Astrocyte (in vitro differentiated cells and primary cell): ENCODE results near the gene LRRTM4. TPM values are rescaled to one million over a fixed set of nuclear protein-coding genes. Genes with fewer than 3 reads are reported as not detected.
"Not testable (repeated sequence)": the region's sequence is repeated elsewhere in the genome, so short reads cannot be mapped to it uniquely, and the experiment has no call there.

Experiments
- DNase-seq: peaks from one replicate; pipeline ENCODE4 v3.0.0-alpha.2; 2010; ENCODE audit warnings: low read depth
- FAIRE-seq: peaks from 2 replicates; lab custom pipeline; 2011; peaks lifted over from hg19 to GRCh38; lab: Jason Lieb, UNC
- H2AFZ ChIP-seq: 2 replicates; pipeline ENCODE4 v1.6.0; 2012; ENCODE audit warnings: low read depth, low read length, inconsistent platforms
- H3K27ac ChIP-seq: 2 replicates; pipeline ENCODE4 v1.5.1; 2011; ENCODE audit warnings: low read depth, low read length, inconsistent platforms
- H3K27me3 ChIP-seq: 2 replicates; pipeline ENCODE4 v1.6.0; 2011; ENCODE audit warnings: low read length, inconsistent platforms; ENCODE audit not compliant: insufficient read depth
- H3K36me3 ChIP-seq: 2 replicates; pipeline ENCODE4 v1.5.1; 2011; ENCODE audit warnings: low read length, inconsistent platforms; ENCODE audit not compliant: insufficient read depth
- H3K4me1 ChIP-seq: 2 replicates; pipeline ENCODE4 v1.5.1; 2011; ENCODE audit warnings: low read length, inconsistent platforms; ENCODE audit not compliant: insufficient read depth
- H3K4me2 ChIP-seq: 2 replicates; pipeline ENCODE4 v1.6.0; 2012; ENCODE audit warnings: low read length, inconsistent platforms
- H3K4me3 ChIP-seq: 2 replicates; pipeline ENCODE4 v1.5.1; 2011; ENCODE audit warnings: low read depth, mild to moderate bottlenecking, low read length, inconsistent platforms; ENCODE audit not compliant: insufficient read depth
- H3K79me2 ChIP-seq: 2 replicates; pipeline ENCODE4 v1.6.0; 2012; ENCODE audit warnings: mild to moderate bottlenecking, low read length, inconsistent platforms; ENCODE audit not compliant: insufficient read depth
- H3K9ac ChIP-seq: 2 replicates; pipeline ENCODE4 v1.6.0; 2012; ENCODE audit warnings: mild to moderate bottlenecking, low read length, inconsistent platforms
- H3K9me3 ChIP-seq: 2 replicates; pipeline ENCODE4 v1.5.1; 2012; ENCODE audit warnings: low read depth, mild to moderate bottlenecking, low read length, inconsistent platforms; ENCODE audit not compliant: insufficient read depth
- H4K20me1 ChIP-seq: 2 replicates; pipeline ENCODE4 v1.6.0; 2012; ENCODE audit warnings: low read length, inconsistent platforms; ENCODE audit not compliant: insufficient read depth
- H3K27ac Mint-ChIP-seq: one replicate; pipeline ENCODE4 v1.8.0; 2021; ENCODE audit warnings: mild to moderate bottlenecking, mixed read lengths; ENCODE audit not compliant: unreplicated experiment
- H3K27me3 Mint-ChIP-seq: one replicate; pipeline ENCODE4 v1.8.0; 2021; ENCODE audit warnings: low read depth, mixed read lengths; ENCODE audit not compliant: unreplicated experiment
- H3K36me3 Mint-ChIP-seq: one replicate; pipeline ENCODE4 v1.8.0; 2021; ENCODE audit warnings: low read depth, mixed read lengths; ENCODE audit not compliant: unreplicated experiment
- H3K4me1 Mint-ChIP-seq: one replicate; pipeline ENCODE4 v1.8.0; 2021; ENCODE audit warnings: low read depth, mixed read lengths; ENCODE audit not compliant: unreplicated experiment
- H3K4me3 Mint-ChIP-seq: one replicate; pipeline ENCODE4 v1.8.0; 2021; ENCODE audit warnings: mild to moderate bottlenecking, moderate library complexity, mixed read lengths; ENCODE audit not compliant: unreplicated experiment
- H3K9me3 Mint-ChIP-seq: one replicate; pipeline ENCODE4 v1.8.0; 2021; ENCODE audit warnings: mild to moderate bottlenecking, mixed read lengths; ENCODE audit not compliant: unreplicated experiment
- CTCF ChIP-seq: IDR thresholded peaks from 2 replicates; pipeline ENCODE4 v1.5.1; 2011; ENCODE audit warnings: low read depth, mild to moderate bottlenecking, inconsistent platforms, low read length, moderate library complexity; ENCODE audit not compliant: insufficient read depth
- EZH2 ChIP-seq: IDR thresholded peaks from 2 replicates; pipeline ENCODE4 v1.6.1; 2012; ENCODE audit warnings: mild to moderate bottlenecking, low read length, inconsistent platforms; ENCODE audit not compliant: insufficient read depth
- total RNA-seq: library from RNA; stranded (reverse); gene quantifications from 2 replicates; pipeline ENCODE4 v1.2.1, GENCODE V29; 2021

Gene LRRTM4
- total RNA-seq, 1 donor from 2014 or later = 0.59 TPM

GRCh38 chr2:77147153-77147552 is 375.0 kb downstream of the LRRTM4 start:
- no peak overlapping the region for H3K4me3 ChIP-seq
- FAIRE-seq = no peak
- no peak overlapping the region for H2AFZ ChIP-seq
- H3K36me3 Mint-ChIP-seq = no peaks in the 10 kb centered on the region
- H3K4me3 Mint-ChIP-seq = no peak overlapping the region
- H3K27ac Mint-ChIP-seq = no peak overlapping the region
- no peaks in the 10 kb centered on the region for H3K4me1 Mint-ChIP-seq
- no peaks in the 10 kb centered on the region for H4K20me1 ChIP-seq
- H3K79me2 ChIP-seq = no peaks in the 10 kb centered on the region
- H3K27me3 ChIP-seq = no peaks in the 10 kb centered on the region
- H3K27me3 Mint-ChIP-seq = no peaks in the 10 kb centered on the region
- H3K9me3 ChIP-seq = peaks cover 3% of the 10 kb centered on the region
- no peak for DNase-seq
- TF ChIP-seq EZH2 (no peak), CTCF (no peak)
- no peak overlapping the region for H3K9ac ChIP-seq
- no peak overlapping the region for H3K4me2 ChIP-seq
- H3K4me1 ChIP-seq = no peaks in the 10 kb centered on the region
- no peaks in the 10 kb centered on the region for H3K9me3 Mint-ChIP-seq
- no peaks in the 10 kb centered on the region for H3K36me3 ChIP-seq
- H3K27ac ChIP-seq = no peak overlapping the region

GRCh38 chr2:77144772-77145171 is 377.4 kb downstream of the LRRTM4 start:
- peaks cover 3% of the 10 kb centered on the region for H3K9me3 ChIP-seq
- TF ChIP-seq CTCF = no peak
- no peak for TF ChIP-seq EZH2

GRCh38 chr2:77142141-77142540 is 380.0 kb downstream of the LRRTM4 start:
- Histone ChIP-seq H3K4me2 (no peak overlapping the region), H3K27ac (no peak overlapping the region), H3K27me3 (no peaks in the 10 kb centered on the region), H3K9me3 (no peaks in the 10 kb centered on the region), H4K20me1 (no peaks in the 10 kb centered on the region), H3K36me3 (no peaks in the 10 kb centered on the region), H2AFZ (no peak overlapping the region), H3K9ac (no peak overlapping the region), H3K79me2 (no peaks in the 10 kb centered on the region), H3K4me1 (no peaks in the 10 kb centered on the region), H3K4me3 (no peak overlapping the region)
- H3K36me3 Mint-ChIP-seq = no peaks in the 10 kb centered on the region
- DNase-seq = no peak
- no peaks in the 10 kb centered on the region for H3K27me3 Mint-ChIP-seq
- peaks cover 9% of the 10 kb centered on the region for H3K9me3 Mint-ChIP-seq
- H3K4me1 Mint-ChIP-seq = no peaks in the 10 kb centered on the region
- no peak overlapping the region for H3K27ac Mint-ChIP-seq
- no peak overlapping the region for H3K4me3 Mint-ChIP-seq
- no peak for FAIRE-seq
- TF ChIP-seq EZH2 = no peak
- no peak for TF ChIP-seq CTCF

More at GRCh38 chr2:77144772-77145171, 377.4 kb downstream of the LRRTM4 start:
- H3K9me3 Mint-ChIP-seq = no peaks in the 10 kb centered on the region
- H3K27me3 Mint-ChIP-seq = no peaks in the 10 kb centered on the region
- no peaks in the 10 kb centered on the region for H3K36me3 ChIP-seq
- no peaks in the 10 kb centered on the region for H3K4me1 ChIP-seq
- H3K4me1 Mint-ChIP-seq = no peaks in the 10 kb centered on the region
- H3K4me2 ChIP-seq = no peak overlapping the region
- H3K27ac ChIP-seq = no peak overlapping the region
- FAIRE-seq = no peak
- no peak for DNase-seq
- H3K36me3 Mint-ChIP-seq = no peaks in the 10 kb centered on the region
- H3K27ac Mint-ChIP-seq = no peak overlapping the region
- no peaks in the 10 kb centered on the region for H3K27me3 ChIP-seq
- H3K4me3 ChIP-seq = no peak overlapping the region
- no peaks in the 10 kb centered on the region for H3K79me2 ChIP-seq
- no peak overlapping the region for H2AFZ ChIP-seq
- H4K20me1 ChIP-seq = no peaks in the 10 kb centered on the region
- no peak overlapping the region for H3K9ac ChIP-seq
- H3K4me3 Mint-ChIP-seq = no peak overlapping the region

- not testable (repeated sequence) for H3K27me3 ChIP-seq, H3K4me2 ChIP-seq, H4K20me1 ChIP-seq, DNase-seq, H3K27me3 Mint-ChIP-seq, H2AFZ ChIP-seq, H3K27ac ChIP-seq, H3K9ac ChIP-seq, H3K4me1 Mint-ChIP-seq, H3K9me3 ChIP-seq, H3K4me3 ChIP-seq, H3K27ac Mint-ChIP-seq, H3K36me3 Mint-ChIP-seq, H3K4me1 ChIP-seq, H3K9me3 Mint-ChIP-seq, FAIRE-seq, H3K36me3 ChIP-seq, H3K79me2 ChIP-seq, H3K4me3 Mint-ChIP-seq
Measured at GRCh38 chr2:77128479-77128878, 393.7 kb downstream of the LRRTM4 start.
